Parathyroid adenoma (tissue), 2 donors: ENCODE data around the gene SHC4.

Experiments used
- H2AFZ ChIP-seq: fragments of 300-600 bp; sonication (generic); one replicate; pipeline ENCODE4 v1.7.0; 2017; ENCODE audit warnings: antibody characterized with exemption, mild to moderate bottlenecking
- H3K27ac ChIP-seq: fragments of 300-600 bp; sonication (generic); one replicate; pipeline ENCODE4 v1.7.0; 2017
- H3K27me3 ChIP-seq: fragments of 300-600 bp; sonication (generic); one replicate; pipeline ENCODE4 v1.7.0; 2017; ENCODE audit warnings: low read length; ENCODE audit not compliant: control insufficient read depth, insufficient read depth
- H3K36me3 ChIP-seq: fragments of 300-600 bp; sonication (generic); one replicate; pipeline ENCODE4 v1.7.0; 2017; ENCODE audit warnings: low read length; ENCODE audit not compliant: control insufficient read depth, insufficient read depth
- H3K4me1 ChIP-seq: fragments of 300-600 bp; sonication (generic); one replicate; pipeline ENCODE4 v1.7.0; 2017; ENCODE audit warnings: control low read depth
- H3K4me2 ChIP-seq: fragments of 300-600 bp; sonication (generic); one replicate; pipeline ENCODE4 v1.7.0; 2017; ENCODE audit warnings: low read length
- H3K4me3 ChIP-seq: fragments of 300-600 bp; sonication (generic); one replicate; pipeline ENCODE4 v1.7.0; 2017; ENCODE audit warnings: low read depth, low read length
- H3K79me2 ChIP-seq: fragments of 300-600 bp; sonication (generic); one replicate; pipeline ENCODE4 v1.7.0; 2017; ENCODE audit warnings: control low read depth
- H3K9ac ChIP-seq: fragments of 300-600 bp; sonication (generic); one replicate; pipeline ENCODE4 v1.7.0; 2017; ENCODE audit warnings: mild to moderate bottlenecking
- H3K9me3 ChIP-seq: fragments of 300-600 bp; sonication (generic); one replicate; pipeline ENCODE4 v1.7.0; 2017; ENCODE audit warnings: low read length; ENCODE audit not compliant: control insufficient read depth
- CTCF ChIP-seq: fragments of 300-600 bp; sonication (generic); IDR thresholded peaks from one replicate; pipeline ENCODE4 v1.7.0; 2017; ENCODE audit warnings: antibody characterized with exemption, mild to moderate bottlenecking
- donor health status: primary hyperparathyroidism.

SHC4 gene

GRCh38 chr15:48891232-48891765 is 72.4 kb downstream of the SHC4 start:
- Histone ChIP-seq H3K36me3 (no peaks in the 10 kb centered on the region), H3K27ac (no peak overlapping the region), H2AFZ (no peak overlapping the region), H3K4me1 (no peaks in the 10 kb centered on the region), H3K9ac (no peak overlapping the region), H3K27me3 (no peaks in the 10 kb centered on the region), H3K4me3 (no peak overlapping the region), H3K79me2 (no peaks in the 10 kb centered on the region), H3K4me2 (no peak overlapping the region), H3K9me3 (no peaks in the 10 kb centered on the region)
- no peak for TF ChIP-seq CTCF

GRCh38 chr15:48890375-48890972 is 73.2 kb downstream of the SHC4 start:
- H3K9me3 ChIP-seq, result no peaks in the 10 kb centered on the region
- H3K79me2 ChIP-seq, result no peaks in the 10 kb centered on the region
- no peak overlapping the region for H3K4me3 ChIP-seq
- H3K36me3 ChIP-seq, result no peaks in the 10 kb centered on the region
- no peaks in the 10 kb centered on the region for H3K4me1 ChIP-seq
- no peak overlapping the region for H3K27ac ChIP-seq
- no peak overlapping the region for H3K4me2 ChIP-seq
- H2AFZ ChIP-seq, result no peak overlapping the region
- H3K9ac ChIP-seq, result no peak overlapping the region
- no peaks in the 10 kb centered on the region for H3K27me3 ChIP-seq
- TF ChIP-seq CTCF, result no peak

- Histone ChIP-seq H3K9ac (no peak overlapping the region), H3K27me3 (no peaks in the 10 kb centered on the region), H3K4me3 (no peak overlapping the region), H2AFZ (no peak overlapping the region), H3K27ac (no peak overlapping the region), H3K4me2 (no peak overlapping the region), H3K36me3 (no peaks in the 10 kb centered on the region), H3K79me2 (no peaks in the 10 kb centered on the region), H3K9me3 (no peaks in the 10 kb centered on the region), H3K4me1 (no peaks in the 10 kb centered on the region)
- TF ChIP-seq CTCF, result no peak
Observed at GRCh38 chr15:48889925-48890324, 73.8 kb downstream of the SHC4 start.

GRCh38 chr15:48888836-48889235 is 74.9 kb downstream of the SHC4 start:
- H3K4me3 ChIP-seq, result no peak overlapping the region
- H3K4me1 ChIP-seq, result no peaks in the 10 kb centered on the region
- no peaks in the 10 kb centered on the region for H3K9me3 ChIP-seq
- H3K9ac ChIP-seq, result no peak overlapping the region
- no peak overlapping the region for H3K27ac ChIP-seq
- H2AFZ ChIP-seq, result no peak overlapping the region
- no peaks in the 10 kb centered on the region for H3K79me2 ChIP-seq
- no peaks in the 10 kb centered on the region for H3K36me3 ChIP-seq
- H3K27me3 ChIP-seq, result no peaks in the 10 kb centered on the region
- H3K4me2 ChIP-seq, result no peak overlapping the region
- no peak for TF ChIP-seq CTCF

GRCh38 chr15:48888191-48888590 is 75.5 kb downstream of the SHC4 start:
- Histone ChIP-seq H3K4me1 (no peaks in the 10 kb centered on the region), H3K4me2 (no peak overlapping the region), H3K27me3 (no peaks in the 10 kb centered on the region), H3K9me3 (no peaks in the 10 kb centered on the region), H3K9ac (no peak overlapping the region), H3K27ac (no peak overlapping the region), H3K79me2 (no peaks in the 10 kb centered on the region), H2AFZ (no peak overlapping the region), H3K4me3 (no peak overlapping the region), H3K36me3 (no peaks in the 10 kb centered on the region)
- no peak for TF ChIP-seq CTCF
